GM10248 (cell line): ENCODE measurements around the gene BSG.

Experiments used
- CTCF ChIA-PET: fragments of 300-600 bp; sonication (Branson Sonifier 250); formaldehyde crosslinking; extraction: SDS; loops from one replicate; lab custom pipeline; 2021; ENCODE audit warnings: antibody characterized with exemption; lab: Yijun Ruan, JAX
- POLR2A ChIA-PET: fragments of 350-650 bp; sonication (Branson Sonifier 250); formaldehyde crosslinking; extraction: SDS; loops from one replicate; lab custom pipeline; 2020; ENCODE audit warnings: antibody characterized with exemption; lab: Yijun Ruan, JAX
- DNase-seq: peaks from one replicate; pipeline ENCODE4 v3.0.0; 2012; ENCODE audit errors: extremely low spot score
- CTCF ChIP-seq: IDR thresholded peaks from 2 replicates; pipeline ENCODE4 v1.5.1; 2012; ENCODE audit warnings: mild to moderate bottlenecking, low read depth; ENCODE audit errors: extremely low read depth, missing control alignments, control extremely low read depth

Gene BSG

GRCh38 chr19:570251-570686, 2.1 kb upstream of the BSG start:
- TF ChIP-seq CTCF = no peak
- POLR2A ChIA-PET = no interaction called here
- CTCF ChIA-PET = interaction anchor here (1.6 kb wide), 1 partner anchor 38 kb away, joined by 3 read pairs; the partner anchor contains the start of gene CDC34
- DNase-seq = no peak

- CTCF ChIA-PET = interaction anchor here (0.8 to 1.6 kb wide), 2 partner anchors 39 to 40 kb away, joined by 3 to 4 read pairs; partner anchors contain the start of gene CDC34
- POLR2A ChIA-PET = no interaction called here
- TF ChIP-seq CTCF = no peak
- DNase-seq = peak; percentile 53
These were observed 1.3 kb upstream of the BSG start for GRCh38 chr19:570937-571565.

- TF ChIP-seq CTCF = no peak
- ChIA-PET CTCF (interaction anchor here (0.7 to 0.8 kb wide), 2 partner anchors 40 to 61 kb away, joined by 4 read pairs; partner anchors contain the start of gene CDC34), POLR2A (no interaction called here)
- DNase-seq = no peak
These were observed 826 bp upstream of the BSG start for GRCh38 chr19:571566-571974.

GRCh38 chr19:572743-573518, 535 bp downstream of the BSG start:
- ChIA-PET CTCF (no interaction called here), POLR2A (no interaction called here)
- peak; percentile 48 for DNase-seq
- TF ChIP-seq CTCF = no peak

- TF ChIP-seq CTCF = no peak
- DNase-seq = no peak
- ChIA-PET POLR2A (no interaction called here), CTCF (interaction anchor here (2.5 kb wide), 1 partner anchor 11 kb away, joined by 12 read pairs; no protein-coding TSS in a partner anchor)
These were observed 1.1 kb downstream of the BSG start for GRCh38 chr19:573519-573825.

- no peak for TF ChIP-seq CTCF
- CTCF ChIA-PET = interaction anchor here (0.8 to 2.5 kb wide), 4 partner anchors 9 to 159 kb away, joined by 3 to 12 read pairs (median 8); no protein-coding TSS in a partner anchor
- POLR2A ChIA-PET = interaction anchor here (0.6 to 1.0 kb wide), 3 partner anchors 42 to 124 kb away, joined by 3 to 5 read pairs (median 3); no protein-coding TSS in a partner anchor
- peak; percentile 65 for DNase-seq
These were observed 2.5 kb downstream of the BSG start for GRCh38 chr19:574658-575526.
